Measurements from ENCODE around the gene SEC24C. TPM values are rescaled to one million over a fixed set of nuclear protein-coding genes. Genes with fewer than 3 reads are reported as not detected.
A peak's percentile ranks its signal among the peaks of the same experiment; 100 is the strongest.

The SEC24C gene
- total and polyA plus RNA-seq, 2 of the 13 experiments (the other 11 are each of a cell fraction or from before 2014, with no cell fraction given): 63.1 to 66.4 TPM

DNA sequence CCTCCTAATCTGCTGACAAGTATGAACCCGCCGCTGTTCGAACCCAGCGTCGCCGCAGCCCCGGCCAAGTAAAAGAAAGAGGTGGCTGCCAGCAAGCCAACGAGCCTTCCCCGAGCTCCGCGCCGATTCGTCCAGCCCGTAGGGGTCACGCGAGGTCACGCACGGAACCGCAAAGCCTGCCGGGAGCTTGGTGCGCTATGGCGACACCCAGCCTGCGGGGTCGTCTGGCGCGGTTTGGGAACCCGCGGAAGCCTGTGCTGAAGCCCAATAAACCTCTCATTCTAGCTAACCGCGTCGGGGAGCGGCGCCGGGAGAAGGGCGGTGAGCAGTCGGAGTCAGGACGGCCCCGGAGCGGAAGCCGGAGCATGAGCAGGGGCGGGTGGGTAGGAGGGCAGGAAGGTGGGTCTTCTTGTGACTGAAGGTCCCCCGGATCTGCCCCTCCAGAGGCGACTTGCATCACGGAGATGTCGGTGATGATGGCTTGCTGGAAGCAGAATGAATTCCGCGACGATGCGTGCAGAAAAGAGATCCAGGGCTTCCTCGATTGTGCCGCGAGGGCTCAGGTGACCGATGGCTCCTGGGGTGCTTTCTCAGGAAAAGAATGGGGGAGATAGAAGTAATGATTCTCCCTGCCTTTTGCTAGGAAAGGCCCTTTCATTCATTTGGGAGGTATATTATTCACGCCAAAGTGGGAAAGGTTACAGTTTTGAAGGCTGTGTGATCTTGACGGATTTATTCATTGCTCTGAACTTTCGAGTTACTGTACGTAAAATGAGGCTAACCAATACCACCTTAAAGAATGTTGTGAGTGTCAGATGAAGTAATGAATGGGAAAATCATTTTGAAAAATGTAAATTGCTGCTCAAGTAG is 37.9 kb downstream of the SEC24C start, which contains the start of gene CHCHD1 (continued):
- TF ChIP-seq, protein P1, sequence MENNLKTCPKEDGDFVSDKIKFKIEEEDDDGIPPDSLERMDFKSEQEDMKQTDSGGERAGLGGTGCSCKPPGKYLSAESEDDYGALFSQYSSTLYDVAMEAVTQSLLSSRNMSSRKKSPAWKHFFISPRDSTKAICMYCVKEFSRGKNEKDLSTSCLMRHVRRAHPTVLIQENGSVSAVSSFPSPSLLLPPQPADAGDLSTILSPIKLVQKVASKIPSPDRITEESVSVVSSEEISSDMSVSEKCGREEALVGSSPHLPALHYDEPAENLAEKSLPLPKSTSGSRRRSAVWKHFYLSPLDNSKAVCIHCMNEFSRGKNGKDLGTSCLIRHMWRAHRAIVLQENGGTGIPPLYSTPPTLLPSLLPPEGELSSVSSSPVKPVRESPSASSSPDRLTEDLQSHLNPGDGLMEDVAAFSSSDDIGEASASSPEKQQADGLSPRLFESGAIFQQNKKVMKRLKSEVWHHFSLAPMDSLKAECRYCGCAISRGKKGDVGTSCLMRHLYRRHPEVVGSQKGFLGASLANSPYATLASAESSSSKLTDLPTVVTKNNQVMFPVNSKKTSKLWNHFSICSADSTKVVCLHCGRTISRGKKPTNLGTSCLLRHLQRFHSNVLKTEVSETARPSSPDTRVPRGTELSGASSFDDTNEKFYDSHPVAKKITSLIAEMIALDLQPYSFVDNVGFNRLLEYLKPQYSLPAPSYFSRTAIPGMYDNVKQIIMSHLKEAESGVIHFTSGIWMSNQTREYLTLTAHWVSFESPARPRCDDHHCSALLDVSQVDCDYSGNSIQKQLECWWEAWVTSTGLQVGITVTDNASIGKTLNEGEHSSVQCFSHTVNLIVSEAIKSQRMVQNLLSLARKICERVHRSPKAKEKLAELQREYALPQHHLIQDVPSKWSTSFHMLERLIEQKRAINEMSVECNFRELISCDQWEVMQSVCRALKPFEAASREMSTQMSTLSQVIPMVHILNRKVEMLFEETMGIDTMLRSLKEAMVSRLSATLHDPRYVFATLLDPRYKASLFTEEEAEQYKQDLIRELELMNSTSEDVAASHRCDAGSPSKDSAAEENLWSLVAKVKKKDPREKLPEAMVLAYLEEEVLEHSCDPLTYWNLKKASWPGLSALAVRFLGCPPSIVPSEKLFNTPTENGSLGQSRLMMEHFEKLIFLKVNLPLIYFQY (CRISPR knock-in tag; IDR thresholded peaks at IDR 0.05; ENCODE audit: borderline replicate concordance): peak; percentile 47; the same call in 1 of the 2 replicates
- TF ChIP-seq ZNF232 (CRISPR knock-in tag; IDR thresholded peaks at IDR 0.05; ENCODE audit: borderline replicate concordance) (0 out of 2 replicates have a peak, but pooled peaks have one; percentile 25), RFX3 (CRISPR knock-in tag; IDR thresholded peaks at IDR 0.05) (no peak), ZNF18 (CRISPR knock-in tag; IDR thresholded peaks at IDR 0.05; ENCODE audit: insufficient replicate concordance) (peak; percentile 59), KAT8 (CRISPR knock-in tag; IDR thresholded peaks at IDR 0.05) (peak; percentile 96), ZSCAN9 (CRISPR knock-in tag; IDR thresholded peaks at IDR 0.05; ENCODE audit: borderline replicate concordance) (peak; percentile 42; the same call in 1 of the 2 replicates), ZNF556 (CRISPR knock-in tag; IDR thresholded peaks at IDR 0.05; ENCODE audit: borderline replicate concordance) (no peak; the same call in 1 of the 2 replicates), ZNF547 (CRISPR knock-in tag; IDR thresholded peaks at IDR 0.05) (no peak), SOX6 (IDR thresholded peaks at IDR 0.05) (no peak), SOX6 (CRISPR knock-in tag; IDR thresholded peaks at IDR 0.05) (no peak), FOXK1 (CRISPR knock-in tag; IDR thresholded peaks at IDR 0.05; ENCODE audit: borderline replicate concordance, low read depth) (peak; percentile 74; the same call in 1 of the 2 replicates)
- TF ChIP-seq, protein P2, sequence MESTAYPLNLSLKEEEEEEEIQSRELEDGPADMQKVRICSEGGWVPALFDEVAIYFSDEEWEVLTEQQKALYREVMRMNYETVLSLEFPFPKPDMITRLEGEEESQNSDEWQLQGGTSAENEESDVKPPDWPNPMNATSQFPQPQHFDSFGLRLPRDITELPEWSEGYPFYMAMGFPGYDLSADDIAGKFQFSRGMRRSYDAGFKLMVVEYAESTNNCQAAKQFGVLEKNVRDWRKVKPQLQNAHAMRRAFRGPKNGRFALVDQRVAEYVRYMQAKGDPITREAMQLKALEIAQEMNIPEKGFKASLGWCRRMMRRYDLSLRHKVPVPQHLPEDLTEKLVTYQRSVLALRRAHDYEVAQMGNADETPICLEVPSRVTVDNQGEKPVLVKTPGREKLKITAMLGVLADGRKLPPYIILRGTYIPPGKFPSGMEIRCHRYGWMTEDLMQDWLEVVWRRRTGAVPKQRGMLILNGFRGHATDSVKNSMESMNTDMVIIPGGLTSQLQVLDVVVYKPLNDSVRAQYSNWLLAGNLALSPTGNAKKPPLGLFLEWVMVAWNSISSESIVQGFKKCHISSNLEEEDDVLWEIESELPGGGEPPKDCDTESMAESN (CRISPR knock-in tag; conservative IDR thresholded peaks at IDR 0.05): 0 out of 2 replicates have a peak, but pooled peaks have one; percentile 40

All from HepG2 (cell line).